Loucy (cell line): ENCODE data around the gene AQP11.

Experiments used
- H2AFZ ChIP-seq: fragments of 200-600 bp; sonication (generic); 2 replicates; pipeline ENCODE4 v1.6.0; 2016; ENCODE audit warnings: antibody characterized with exemption, mild to moderate bottlenecking, low read length, moderate library complexity
- H3F3A ChIP-seq: fragments of 200-600 bp; 2 replicates; pipeline ENCODE4 v1.6.0; 2016; ENCODE audit warnings: antibody characterized with exemption, low read depth, mild to moderate bottlenecking
- H3K27me3 ChIP-seq: fragments of 200-600 bp; sonication (generic); 2 replicates; pipeline ENCODE4 v1.6.1; 2014; ENCODE audit warnings: low read length, mild to moderate bottlenecking; ENCODE audit not compliant: insufficient read depth, poor library complexity, severe bottlenecking
- H3K36me3 ChIP-seq: fragments of 200-600 bp; sonication (generic); 2 replicates; pipeline ENCODE4 v1.6.1; 2016; ENCODE audit warnings: low read length; ENCODE audit not compliant: insufficient read depth
- H3K4me1 ChIP-seq: fragments of 200-600 bp; sonication (generic); 2 replicates; pipeline ENCODE4 v1.5.1; 2014; ENCODE audit warnings: low read length, mild to moderate bottlenecking; ENCODE audit not compliant: insufficient read depth, poor library complexity, severe bottlenecking
- H3K4me2 ChIP-seq: fragments of 200-600 bp; sonication (generic); 2 replicates; pipeline ENCODE4 v1.6.0; 2014; ENCODE audit warnings: antibody characterized with exemption, low read length, low read depth, mild to moderate bottlenecking; ENCODE audit not compliant: poor library complexity, severe bottlenecking
- H3K4me3 ChIP-seq: fragments of 200-600 bp; sonication (generic); 2 replicates; pipeline ENCODE4 v1.5.1; 2014; ENCODE audit warnings: low read length, mild to moderate bottlenecking, mixed read lengths; ENCODE audit not compliant: poor library complexity, severe bottlenecking
- H3K79me2 ChIP-seq: fragments of 200-600 bp; sonication (generic); 2 replicates; pipeline ENCODE4 v1.6.1; 2014; ENCODE audit warnings: low read length; ENCODE audit not compliant: insufficient read depth
- H3K9ac ChIP-seq: fragments of 200-600 bp; sonication (generic); 2 replicates; pipeline ENCODE4 v1.6.0; 2014; ENCODE audit warnings: mild to moderate bottlenecking, low read depth, low read length, moderate library complexity; ENCODE audit not compliant: poor library complexity, severe bottlenecking
- H3K9me2 ChIP-seq: fragments of 200-600 bp; sonication (generic); replicated peaks from 2 replicates; pipeline ENCODE4 v1.6.1; 2016; ENCODE audit warnings: low read depth, low read length, mixed read lengths
- H3K9me3 ChIP-seq: fragments of 200-600 bp; sonication (generic); 2 replicates; pipeline ENCODE4 v1.6.1; 2014; ENCODE audit warnings: mild to moderate bottlenecking, antibody characterized with exemption, low read length, low read depth; ENCODE audit not compliant: insufficient read depth
- H4K20me1 ChIP-seq: fragments of 200-600 bp; sonication (generic); 2 replicates; pipeline ENCODE4 v1.6.0; 2014; ENCODE audit warnings: antibody characterized with exemption, low read length, mild to moderate bottlenecking; ENCODE audit not compliant: insufficient read depth, poor library complexity, severe bottlenecking
- EZH2phosphoT487 ChIP-seq: fragments of 200-600 bp; IDR thresholded peaks from 2 replicates; pipeline ENCODE4 v1.6.1; 2018; ENCODE audit warnings: antibody characterized with exemption, mild to moderate bottlenecking, moderate library complexity, borderline replicate concordance
- TF ChIP-seq, protein P1 (sequence below): fragments of 200-600 bp; sonication (generic); conservative IDR thresholded peaks from 2 replicates; pipeline ENCODE4 v1.5.1; 2014; ENCODE audit warnings: mild to moderate bottlenecking, antibody characterized with exemption, low read length

The AQP11 gene

DNA sequence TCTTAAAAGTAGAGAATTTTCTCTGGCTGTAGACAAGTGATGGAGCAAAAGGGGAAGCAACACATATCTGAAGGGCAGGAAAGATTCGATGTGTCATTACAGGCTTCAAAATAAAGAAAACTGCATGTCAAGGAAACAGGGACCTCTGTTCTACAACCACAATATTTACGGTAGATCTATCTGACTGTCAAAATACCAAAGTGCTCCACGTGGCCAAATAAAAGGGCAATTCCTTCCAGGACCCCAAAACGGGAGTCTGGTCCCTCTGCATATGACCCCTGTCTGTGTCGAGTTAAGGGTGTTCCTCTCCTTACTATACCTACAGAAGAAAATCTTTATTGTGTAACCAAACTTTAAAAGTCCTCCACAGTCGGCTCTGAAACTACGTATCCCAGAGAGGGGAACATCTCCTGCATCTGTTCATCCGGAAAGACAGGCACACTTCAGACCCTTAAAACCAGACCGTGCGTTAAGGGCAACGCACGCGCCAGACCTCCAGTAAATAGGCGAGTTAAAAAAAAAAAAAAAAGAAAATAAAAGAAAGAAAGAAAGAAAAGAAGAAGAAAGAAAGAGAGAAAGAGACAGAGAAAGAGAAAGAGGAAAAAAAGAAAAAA is 47.1 kb downstream of the AQP11 start:
- Histone ChIP-seq H3K4me3 (peak overlapping the region; percentile 100), H3K9me2 (no peaks in the 10 kb centered on the region), H3K4me2 (peak overlapping the region; percentile 97), H3K27me3 (peaks cover 7% of the 10 kb centered on the region), H3F3A (peaks cover 5% of the 10 kb centered on the region; the same call in 1 of the 2 replicates), H3K4me1 (peaks cover 40% of the 10 kb centered on the region), H3K9me3 (peaks cover 6% of the 10 kb centered on the region; the same call in 1 of the 2 replicates), H3K9ac (peak overlapping the region; percentile 93), H3K36me3 (no peaks in the 10 kb centered on the region), H2AFZ (peak overlapping the region; percentile 100; the same call in 1 of the 2 replicates), H4K20me1 (peaks cover 31% of the 10 kb centered on the region), H3K79me2 (peaks cover 55% of the 10 kb centered on the region)
- TF ChIP-seq, protein P1, sequence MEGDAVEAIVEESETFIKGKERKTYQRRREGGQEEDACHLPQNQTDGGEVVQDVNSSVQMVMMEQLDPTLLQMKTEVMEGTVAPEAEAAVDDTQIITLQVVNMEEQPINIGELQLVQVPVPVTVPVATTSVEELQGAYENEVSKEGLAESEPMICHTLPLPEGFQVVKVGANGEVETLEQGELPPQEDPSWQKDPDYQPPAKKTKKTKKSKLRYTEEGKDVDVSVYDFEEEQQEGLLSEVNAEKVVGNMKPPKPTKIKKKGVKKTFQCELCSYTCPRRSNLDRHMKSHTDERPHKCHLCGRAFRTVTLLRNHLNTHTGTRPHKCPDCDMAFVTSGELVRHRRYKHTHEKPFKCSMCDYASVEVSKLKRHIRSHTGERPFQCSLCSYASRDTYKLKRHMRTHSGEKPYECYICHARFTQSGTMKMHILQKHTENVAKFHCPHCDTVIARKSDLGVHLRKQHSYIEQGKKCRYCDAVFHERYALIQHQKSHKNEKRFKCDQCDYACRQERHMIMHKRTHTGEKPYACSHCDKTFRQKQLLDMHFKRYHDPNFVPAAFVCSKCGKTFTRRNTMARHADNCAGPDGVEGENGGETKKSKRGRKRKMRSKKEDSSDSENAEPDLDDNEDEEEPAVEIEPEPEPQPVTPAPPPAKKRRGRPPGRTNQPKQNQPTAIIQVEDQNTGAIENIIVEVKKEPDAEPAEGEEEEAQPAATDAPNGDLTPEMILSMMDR, result no peak
- TF ChIP-seq EZH2phosphoT487, result no peak

DNA sequence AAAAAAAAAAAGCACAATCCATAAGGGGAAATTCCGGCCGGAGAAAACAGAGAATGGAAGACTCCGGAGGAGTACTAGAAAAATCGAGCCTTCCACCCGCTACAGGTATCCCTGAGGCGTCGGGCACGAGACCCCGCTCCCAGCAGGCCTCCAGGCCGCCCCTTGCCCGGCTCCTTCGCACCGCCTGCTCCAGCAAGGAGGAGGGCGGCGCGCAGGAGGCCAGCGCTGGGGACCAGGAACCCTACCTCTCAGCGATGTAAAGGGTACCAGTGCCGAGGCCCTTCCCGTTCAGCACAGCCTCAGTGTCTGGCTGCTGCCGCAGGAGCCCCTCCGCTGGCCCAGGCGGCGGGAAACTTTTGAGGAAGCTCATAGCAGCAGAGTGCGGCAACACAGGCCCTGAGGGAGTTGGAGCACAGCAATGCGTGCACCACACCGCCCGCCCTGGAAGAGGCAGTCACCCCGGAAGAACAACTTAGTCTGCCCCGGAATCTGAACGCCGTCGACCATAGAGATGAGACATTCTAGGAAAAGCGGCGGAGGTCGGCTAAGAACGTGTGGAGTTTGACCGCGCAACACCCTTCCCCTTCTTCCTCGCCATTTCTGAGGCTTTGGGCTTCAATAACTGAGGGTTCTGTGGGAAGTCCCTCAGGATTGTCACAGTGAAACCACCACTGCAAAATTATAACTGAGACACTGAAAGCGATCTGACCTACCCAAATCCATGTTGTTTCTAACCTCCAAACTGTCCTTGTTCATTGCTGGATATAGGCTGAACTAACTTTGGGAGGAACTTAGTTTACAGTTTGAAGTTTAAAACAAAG is 47.8 kb downstream of the AQP11 start, which contains the start of gene CLNS1A:
Gene CLNS1A (minus strand): TSS at position 450 of the 821 bp plus-strand sequence. CDS start 80 bp downstream, at position 370.
- Histone ChIP-seq H3K4me1 (peaks cover 33% of the 10 kb centered on the region), H3K4me2 (peak within 1 kb of the TSS; percentile 97), H3K9me2 (no peaks in the 10 kb centered on the region), H2AFZ (peak within 1 kb of the TSS; percentile 100), H4K20me1 (peaks cover 24% of the 10 kb centered on the region), H3K9me3 (peaks cover 6% of the 10 kb centered on the region; the same call in 1 of the 2 replicates), H3K36me3 (no peaks in the 10 kb centered on the region), H3K4me3 (peak within 1 kb of the TSS; percentile 100), H3K9ac (peak within 1 kb of the TSS; percentile 93), H3F3A (peaks cover 5% of the 10 kb centered on the region; the same call in 1 of the 2 replicates), H3K27me3 (peaks cover 7% of the 10 kb centered on the region), H3K79me2 (peaks cover 48% of the 10 kb centered on the region)
- TF ChIP-seq, protein P1, result no peak
- TF ChIP-seq EZH2phosphoT487, result no peak

DNA sequence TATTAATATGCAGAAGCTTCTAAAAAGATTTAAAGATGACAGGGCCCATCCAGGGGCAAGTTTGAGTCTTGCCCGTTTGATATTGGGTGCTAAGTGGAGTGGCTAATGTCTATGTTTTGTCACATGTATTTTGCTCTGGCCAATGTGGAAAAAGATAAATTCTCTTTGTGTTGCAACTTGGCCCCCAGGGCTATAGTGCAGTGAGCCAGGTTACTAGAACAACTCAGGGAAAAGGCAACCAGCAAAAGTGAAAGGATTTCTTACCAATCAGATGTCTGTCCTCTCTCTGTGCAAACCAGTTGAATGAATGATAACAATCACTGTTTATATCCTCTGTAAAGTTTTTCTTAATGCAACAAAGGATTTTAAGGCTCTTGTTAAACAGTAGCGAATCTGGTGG is 52.5 kb downstream of the AQP11 start:
- Histone ChIP-seq H3K9ac (no peak overlapping the region), H4K20me1 (no peaks in the 10 kb centered on the region), H3K9me3 (peaks cover 6% of the 10 kb centered on the region; the same call in 1 of the 2 replicates), H3K4me3 (no peak overlapping the region), H3K4me1 (peaks cover 10% of the 10 kb centered on the region), H3K36me3 (no peaks in the 10 kb centered on the region), H3K79me2 (peaks cover 3% of the 10 kb centered on the region), H3K9me2 (no peaks in the 10 kb centered on the region), H3K4me2 (no peak overlapping the region), H3F3A (no peaks in the 10 kb centered on the region), H2AFZ (0 out of 2 replicates have a peak overlapping the region, but pooled peaks have one; percentile 22), H3K27me3 (peaks cover 7% of the 10 kb centered on the region)
- no peak for TF ChIP-seq EZH2phosphoT487
- TF ChIP-seq, protein P1, result no peak
